Mesothelial cell of epicardium (in vitro differentiated cells): ENCODE data around the gene CLDN18. TPM values are rescaled to one million over a fixed set of nuclear protein-coding genes. Genes with fewer than 3 reads are reported as not detected.

Source experiments
- DNase-seq, 2 experiments: peaks; one replicate each; pipeline ENCODE4 v3.0.0; 2021; ENCODE audit warnings: low spot score in 2 of 2; ENCODE audit not compliant: unreplicated experiment in 2 of 2
- H3K27ac Mint-ChIP-seq: 2 replicates; pipeline ENCODE4 v1.8.0; 2021; ENCODE audit warnings: mixed read lengths
- H3K27me3 Mint-ChIP-seq: 2 replicates; pipeline ENCODE4 v1.8.0; 2021; ENCODE audit warnings: low read depth, mixed read lengths
- H3K36me3 Mint-ChIP-seq: 2 replicates; pipeline ENCODE4 v1.8.0; 2021; ENCODE audit warnings: mixed read lengths
- H3K4me1 Mint-ChIP-seq: 2 replicates; pipeline ENCODE4 v1.8.0; 2021; ENCODE audit warnings: mixed read lengths
- H3K4me3 Mint-ChIP-seq: 2 replicates; pipeline ENCODE4 v1.8.0; 2021; ENCODE audit warnings: mild to moderate bottlenecking, moderate library complexity, mixed read lengths
- H3K9me3 Mint-ChIP-seq: 2 replicates; pipeline ENCODE4 v1.8.0; 2021; ENCODE audit warnings: mixed read lengths
- total RNA-seq: library from RNA; stranded (reverse); gene quantifications from 3 replicates; pipeline ENCODE4 v1.2.1, GENCODE V29; 2021
- TF ChIP-seq, protein P1 (sequence below): fragments of 200-600 bp; sonication (generic); IDR thresholded peaks from one replicate; pipeline ENCODE4 v1.5.0; 2021; ENCODE audit warnings: antibody characterized with exemption; ENCODE audit not compliant: unreplicated experiment

The CLDN18 gene
- total RNA-seq, 1 donor from 2014 or later = not detected

DNA sequence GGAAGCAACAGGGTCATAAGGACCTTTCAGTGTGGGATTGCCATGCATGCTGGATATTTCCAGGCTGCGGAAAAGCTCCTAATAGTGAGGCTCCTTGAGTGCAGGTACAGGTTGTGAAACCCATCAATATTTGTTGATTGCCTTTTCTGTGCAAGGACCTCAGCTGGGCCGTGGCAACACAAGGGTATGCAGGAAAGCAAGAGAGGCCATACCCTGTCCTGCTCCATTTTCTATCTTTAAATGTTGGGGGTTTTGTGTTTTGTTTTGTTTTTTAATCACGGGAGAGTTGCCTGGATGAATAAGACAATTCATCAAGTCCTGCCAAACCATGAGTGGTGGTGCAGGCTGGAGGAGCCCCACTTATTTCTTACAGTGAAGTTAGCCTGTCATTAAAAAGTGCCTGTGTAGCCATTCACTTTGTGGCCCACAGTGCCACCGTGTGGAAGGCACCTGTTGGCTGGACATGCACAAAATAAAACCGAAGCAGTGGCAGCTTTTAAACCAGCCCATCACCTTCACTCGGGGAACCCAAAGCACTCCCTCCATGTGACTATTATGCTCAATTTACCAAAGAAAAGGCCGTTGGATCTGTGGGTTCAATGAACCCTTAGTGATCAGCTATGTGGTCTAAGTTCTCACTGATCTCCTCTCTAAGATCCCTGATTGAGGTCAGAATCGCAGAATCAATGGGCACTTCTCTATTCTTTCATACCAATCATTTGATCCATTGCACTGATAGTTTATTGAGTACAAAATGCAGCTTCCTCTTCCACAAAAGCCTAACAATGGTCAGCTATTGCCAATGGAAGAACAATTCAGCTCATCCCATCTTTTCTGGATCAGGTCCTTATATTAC, 42.2 kb downstream of the CLDN18 start:
- TF ChIP-seq, protein P1, sequence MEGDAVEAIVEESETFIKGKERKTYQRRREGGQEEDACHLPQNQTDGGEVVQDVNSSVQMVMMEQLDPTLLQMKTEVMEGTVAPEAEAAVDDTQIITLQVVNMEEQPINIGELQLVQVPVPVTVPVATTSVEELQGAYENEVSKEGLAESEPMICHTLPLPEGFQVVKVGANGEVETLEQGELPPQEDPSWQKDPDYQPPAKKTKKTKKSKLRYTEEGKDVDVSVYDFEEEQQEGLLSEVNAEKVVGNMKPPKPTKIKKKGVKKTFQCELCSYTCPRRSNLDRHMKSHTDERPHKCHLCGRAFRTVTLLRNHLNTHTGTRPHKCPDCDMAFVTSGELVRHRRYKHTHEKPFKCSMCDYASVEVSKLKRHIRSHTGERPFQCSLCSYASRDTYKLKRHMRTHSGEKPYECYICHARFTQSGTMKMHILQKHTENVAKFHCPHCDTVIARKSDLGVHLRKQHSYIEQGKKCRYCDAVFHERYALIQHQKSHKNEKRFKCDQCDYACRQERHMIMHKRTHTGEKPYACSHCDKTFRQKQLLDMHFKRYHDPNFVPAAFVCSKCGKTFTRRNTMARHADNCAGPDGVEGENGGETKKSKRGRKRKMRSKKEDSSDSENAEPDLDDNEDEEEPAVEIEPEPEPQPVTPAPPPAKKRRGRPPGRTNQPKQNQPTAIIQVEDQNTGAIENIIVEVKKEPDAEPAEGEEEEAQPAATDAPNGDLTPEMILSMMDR = peak; percentile 28
- no peak for DNase-seq
- Mint-ChIP-seq H3K4me3 (no peak overlapping the region), H3K27ac (no peak overlapping the region), H3K9me3 (no peaks in the 10 kb centered on the region), H3K36me3 (no peaks in the 10 kb centered on the region), H3K4me1 (no peaks in the 10 kb centered on the region), H3K27me3 (no peaks in the 10 kb centered on the region)

DNA sequence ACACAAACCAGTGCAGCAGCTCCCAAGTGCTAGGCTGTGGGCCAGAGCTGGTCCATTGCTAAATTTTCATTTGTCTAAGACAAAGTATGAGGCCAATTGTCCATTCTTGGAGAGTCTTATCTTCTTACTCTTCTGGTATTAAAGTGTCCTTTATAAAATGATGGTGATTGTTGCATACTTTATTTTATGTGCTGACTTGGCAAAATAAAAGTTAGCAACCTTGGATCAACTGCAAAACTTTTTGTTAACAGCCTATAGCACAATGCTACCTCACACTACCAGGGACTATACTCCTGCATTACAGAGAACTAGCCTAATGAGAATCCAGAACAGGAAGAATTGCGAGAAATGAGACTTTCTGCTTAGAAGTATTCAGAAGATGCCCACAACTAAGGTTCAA, 44.1 kb downstream of the CLDN18 start:
- Mint-ChIP-seq H3K36me3 (no peaks in the 10 kb centered on the region), H3K4me3 (no peak overlapping the region), H3K9me3 (no peaks in the 10 kb centered on the region), H3K27me3 (no peaks in the 10 kb centered on the region), H3K27ac (no peak overlapping the region), H3K4me1 (no peaks in the 10 kb centered on the region)
- TF ChIP-seq, protein P1 = no peak
- DNase-seq = no peak

- no peak overlapping the region for H3K4me3 Mint-ChIP-seq
- H3K27me3 Mint-ChIP-seq = no peaks in the 10 kb centered on the region
- TF ChIP-seq, protein P1 = no peak
- H3K27ac Mint-ChIP-seq = no peak overlapping the region
- DNase-seq = no peak
- no peaks in the 10 kb centered on the region for H3K9me3 Mint-ChIP-seq
- no peaks in the 10 kb centered on the region for H3K4me1 Mint-ChIP-seq
- peaks cover 6% of the 10 kb centered on the region for H3K36me3 Mint-ChIP-seq
Observed at GRCh38 chr3:138057384-138057783, 47.4 kb downstream of the CLDN18 start.

DNA sequence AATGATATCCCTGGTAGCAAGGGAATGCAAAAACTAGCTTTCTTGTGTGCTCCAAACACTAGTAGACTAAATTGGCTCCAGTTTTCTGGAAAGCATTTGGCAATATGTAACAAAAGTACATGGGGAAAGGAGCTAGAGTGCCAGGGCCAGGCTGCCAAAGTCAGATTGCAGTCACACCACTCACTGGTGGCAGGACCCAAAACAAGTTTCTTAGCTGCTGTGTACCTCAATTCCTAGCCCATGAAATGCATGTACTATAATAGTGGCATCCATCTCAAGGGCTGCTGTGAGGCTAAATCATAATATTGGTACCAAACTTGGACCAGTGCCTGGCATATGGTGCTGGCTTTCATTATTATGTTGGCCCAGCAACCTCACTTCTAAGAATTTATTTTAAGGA, 49.3 kb downstream of the CLDN18 start:
- Mint-ChIP-seq H3K4me3 (no peak overlapping the region), H3K27me3 (no peaks in the 10 kb centered on the region), H3K9me3 (no peaks in the 10 kb centered on the region), H3K36me3 (peaks cover 12% of the 10 kb centered on the region), H3K4me1 (no peaks in the 10 kb centered on the region), H3K27ac (no peak overlapping the region)
- DNase-seq = no peak
- TF ChIP-seq, protein P1 = no peak

DNA sequence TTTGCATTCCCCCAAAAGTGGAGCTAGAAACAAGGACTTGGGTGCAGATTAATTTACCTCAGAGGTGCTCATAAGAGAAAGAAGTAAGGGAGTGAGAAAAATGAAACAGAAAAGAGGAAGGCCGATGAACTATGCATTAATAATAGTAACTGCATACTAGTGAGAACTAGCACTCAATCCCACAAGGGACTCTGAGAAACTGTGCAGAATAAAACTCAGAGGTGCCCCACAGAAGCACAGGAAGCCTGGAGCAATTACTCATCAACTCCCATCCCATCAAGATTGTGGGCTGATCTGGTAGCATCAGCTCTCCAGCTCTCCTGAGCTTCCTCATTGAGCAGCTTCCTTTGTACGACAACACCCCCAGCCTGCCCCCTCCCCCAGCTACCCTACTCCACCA, 50.8 kb downstream of the CLDN18 start:
- Mint-ChIP-seq H3K4me3 (no peak overlapping the region), H3K27me3 (no peaks in the 10 kb centered on the region), H3K36me3 (peaks cover 12% of the 10 kb centered on the region), H3K4me1 (no peaks in the 10 kb centered on the region), H3K9me3 (no peaks in the 10 kb centered on the region), H3K27ac (no peak overlapping the region)
- TF ChIP-seq, protein P1 = no peak
- DNase-seq = no peak

GRCh38 chr3:138062037-138062436, 52.1 kb downstream of the CLDN18 start:
- H3K27me3 Mint-ChIP-seq = no peaks in the 10 kb centered on the region

More at GRCh38 chr3:138062037-138062436, 52.1 kb downstream of the CLDN18 start:
- H3K4me1 Mint-ChIP-seq = no peaks in the 10 kb centered on the region
- H3K36me3 Mint-ChIP-seq = peaks cover 12% of the 10 kb centered on the region
- DNase-seq = no peak
- no peaks in the 10 kb centered on the region for H3K9me3 Mint-ChIP-seq
- no peak overlapping the region for H3K27ac Mint-ChIP-seq
- TF ChIP-seq, protein P1 = no peak
- no peak overlapping the region for H3K4me3 Mint-ChIP-seq
